ENCODE measurements around the gene COA8.
A peak's percentile ranks its signal among the peaks of the same experiment; 100 is the strongest.

Gene COA8

GRCh38 chr14:103537175-103537990 is 25.4 kb upstream of the COA8 start:
- no peak for DNase-seq

DNA sequence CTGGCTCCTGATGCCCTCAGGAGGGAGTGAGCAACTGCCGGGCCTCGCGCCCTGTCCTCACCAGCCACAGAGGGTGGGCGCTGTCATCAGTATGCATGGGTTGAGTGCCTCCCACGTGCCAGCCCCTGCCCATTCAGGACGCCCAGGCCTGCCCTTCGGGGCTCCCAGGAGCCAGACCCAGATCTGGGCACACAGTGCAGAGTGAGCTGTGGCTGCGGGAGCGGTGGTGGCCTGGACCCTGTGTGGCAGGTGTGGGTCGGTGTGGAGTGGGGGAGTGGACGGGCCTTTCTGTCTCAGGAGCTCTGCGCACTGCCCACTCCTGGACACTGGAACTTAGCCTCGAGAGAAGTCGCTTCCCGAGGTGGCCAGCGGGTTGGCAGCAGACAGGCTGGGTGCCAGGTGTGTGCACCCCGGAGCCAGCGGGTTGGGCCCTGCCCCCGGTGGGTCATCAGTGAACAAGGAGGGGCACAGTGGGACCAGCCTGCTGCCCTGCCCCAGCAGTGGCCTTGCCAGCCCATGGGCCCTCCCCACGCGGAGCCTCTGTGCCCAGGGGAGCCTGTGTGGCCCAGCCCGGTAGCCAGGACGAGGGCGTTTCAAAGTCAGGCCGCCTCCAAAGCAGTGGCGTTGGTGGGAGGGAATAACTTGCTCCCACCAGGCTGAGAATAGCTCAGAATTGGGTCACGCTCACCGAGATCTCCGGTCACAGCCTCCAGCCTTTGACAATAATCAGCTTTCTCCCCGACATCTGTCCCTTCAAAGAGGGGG is 24.3 kb upstream of the COA8 start:
- DNase-seq, result no peak

GRCh38 chr14:103539056-103539825 is 23.5 kb upstream of the COA8 start:
- DNase-seq, result no peak

DNA sequence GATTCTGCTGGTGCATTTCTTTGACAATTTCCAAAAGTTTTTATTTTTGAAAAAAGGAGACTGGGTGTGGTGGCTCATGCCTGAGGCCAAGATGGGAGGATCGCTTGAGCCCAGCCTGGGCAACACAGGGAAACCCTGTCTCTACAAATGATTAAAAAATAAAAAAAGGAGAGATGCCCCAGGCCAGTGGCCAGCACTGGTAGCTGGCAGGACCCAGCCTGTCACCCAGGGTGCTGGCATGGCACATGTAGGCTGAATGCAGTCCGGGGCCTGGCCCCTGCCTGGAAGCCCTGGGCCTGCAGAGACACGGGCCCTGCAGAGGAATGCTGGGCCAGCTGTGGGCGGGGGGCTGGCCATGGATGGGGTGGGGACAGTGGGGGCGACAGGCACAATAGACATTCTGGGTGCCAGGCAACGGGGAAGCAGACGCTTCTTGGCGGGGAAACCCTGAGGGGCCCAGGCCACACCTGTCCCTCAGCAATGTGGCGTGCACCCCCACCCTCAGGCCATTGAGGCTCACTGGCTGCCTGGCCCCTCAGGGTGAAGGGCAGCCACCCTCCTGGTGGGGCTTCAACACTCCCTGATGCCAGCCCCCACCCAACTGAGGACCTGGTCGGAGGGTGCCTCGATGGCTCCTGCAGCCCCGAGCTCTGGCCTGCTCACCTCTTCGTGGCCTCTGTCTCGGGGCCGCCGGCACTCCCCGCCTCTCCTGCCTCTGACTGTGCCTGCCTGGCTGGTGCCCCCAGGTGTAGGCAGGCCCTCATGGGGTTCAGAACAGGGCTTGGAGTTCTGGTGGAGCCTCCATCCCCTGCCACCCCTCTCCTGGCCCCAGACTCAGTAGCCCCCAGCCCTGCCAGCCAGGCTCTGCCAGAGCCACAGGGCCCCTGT is 21.7 kb upstream of the COA8 start:
- no peak for DNase-seq

DNA sequence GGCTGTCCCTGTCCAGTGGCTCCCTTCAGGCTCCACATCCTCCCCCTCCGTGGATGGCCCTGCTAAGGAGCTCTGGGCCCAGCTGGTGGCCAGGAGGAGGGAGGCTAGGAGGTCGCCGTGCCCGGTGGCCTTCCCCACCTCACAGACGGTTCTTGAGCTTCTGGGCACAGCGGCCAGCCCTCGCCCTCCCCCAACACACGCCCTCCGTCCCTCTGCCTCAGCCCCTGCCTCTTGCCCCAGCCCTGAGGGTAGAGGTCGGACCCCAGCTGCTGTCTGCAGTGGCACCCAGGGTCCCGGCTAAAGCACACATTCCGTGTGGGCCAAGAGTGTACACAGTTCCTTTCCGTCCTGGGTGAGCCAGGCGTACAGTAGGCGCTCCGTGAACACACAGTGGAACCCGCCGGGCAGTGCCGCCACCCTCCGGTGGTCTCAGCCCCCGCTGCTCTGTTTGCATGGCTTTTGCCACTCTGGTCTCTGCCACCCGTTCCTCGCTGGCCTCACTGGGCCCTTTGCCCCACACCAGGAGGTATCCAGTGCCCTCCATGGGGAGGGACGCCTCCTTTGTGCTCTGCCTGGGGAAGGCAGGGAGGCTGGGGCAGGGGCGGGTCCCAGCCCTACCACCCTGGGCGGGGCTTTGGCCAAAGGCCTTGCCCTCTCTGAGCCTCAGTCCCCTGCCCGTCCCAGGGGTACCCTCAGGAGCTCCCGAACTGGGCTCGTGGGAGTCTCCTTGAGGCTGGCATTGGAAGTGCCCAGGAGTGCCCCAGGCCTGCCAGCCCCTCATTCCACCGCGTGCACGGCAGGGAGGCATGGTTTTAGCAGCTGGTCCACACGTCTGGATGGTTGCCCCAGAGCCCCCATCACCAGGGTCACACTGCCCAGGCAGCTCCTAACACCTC is 20.8 kb upstream of the COA8 start:
- no peak for DNase-seq

GRCh38 chr14:103542605-103543088 is 20.1 kb upstream of the COA8 start:
- no peak for DNase-seq

DNA sequence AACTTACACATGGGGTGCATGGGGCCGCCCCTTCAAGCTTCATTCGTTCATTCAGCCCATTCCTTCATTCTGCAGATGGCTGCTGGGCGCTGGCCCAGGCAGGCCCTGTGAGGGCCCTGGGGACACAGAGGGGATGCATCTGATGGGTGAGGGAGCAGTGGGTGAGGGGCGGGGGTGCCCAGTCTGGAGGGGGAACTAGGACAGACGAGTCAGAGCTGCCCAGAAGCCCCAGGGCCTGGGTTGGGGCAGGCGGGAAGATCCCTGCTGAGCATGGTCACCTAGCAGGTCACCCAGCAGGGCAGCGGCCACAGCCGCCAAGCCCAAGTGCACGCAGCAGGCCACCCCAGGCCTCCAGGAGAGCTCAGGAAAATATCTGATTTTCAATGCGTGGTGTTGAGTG is 19.6 kb upstream of the COA8 start:
- DNase-seq, result no peak

- DNase-seq, result no peak
Measured at GRCh38 chr14:103543721-103544387, 18.9 kb upstream of the COA8 start.

DNA sequence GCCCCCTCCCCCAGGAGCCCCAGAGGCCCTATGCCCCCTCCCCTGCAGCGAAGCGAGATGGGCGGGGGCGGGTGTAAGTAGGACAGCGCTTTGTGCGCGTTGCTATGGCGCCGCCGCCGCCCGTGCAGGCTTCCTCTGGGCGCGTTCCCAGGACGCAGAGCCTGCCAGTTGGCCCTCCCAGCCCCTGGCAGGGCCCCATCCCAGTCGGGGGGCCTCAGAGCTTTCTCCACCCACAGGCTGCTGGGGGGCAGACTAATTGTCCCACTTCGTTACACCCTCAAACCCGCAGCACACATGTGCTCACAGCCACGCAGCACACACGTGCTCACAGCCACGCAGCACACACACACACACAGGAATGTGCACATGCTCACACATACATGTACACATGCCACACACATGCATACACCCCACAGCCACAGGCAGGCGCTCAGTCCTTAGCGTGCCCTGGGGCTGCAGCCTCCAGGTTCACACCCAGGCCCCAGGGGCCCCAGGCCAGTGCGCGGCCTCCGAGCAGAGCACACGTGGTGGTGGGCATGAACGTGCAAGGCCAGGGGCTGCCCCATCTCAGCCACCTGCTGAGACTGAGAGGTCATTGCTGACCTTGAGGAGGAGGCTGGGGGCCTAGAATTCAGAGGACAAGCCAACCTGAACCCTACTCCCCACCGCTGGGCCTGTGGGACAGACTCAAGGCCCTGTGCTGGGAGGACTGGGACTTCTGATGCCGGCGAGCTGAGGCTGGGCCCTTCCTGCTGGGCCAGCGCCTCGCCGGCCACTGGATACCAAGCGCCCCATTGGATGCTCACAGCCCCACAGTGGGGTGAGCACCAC is 18.2 kb upstream of the COA8 start:
- no peak for DNase-seq

- no peak for DNase-seq
Measured at GRCh38 chr14:103545219-103545914, 17.4 kb upstream of the COA8 start.

DNA sequence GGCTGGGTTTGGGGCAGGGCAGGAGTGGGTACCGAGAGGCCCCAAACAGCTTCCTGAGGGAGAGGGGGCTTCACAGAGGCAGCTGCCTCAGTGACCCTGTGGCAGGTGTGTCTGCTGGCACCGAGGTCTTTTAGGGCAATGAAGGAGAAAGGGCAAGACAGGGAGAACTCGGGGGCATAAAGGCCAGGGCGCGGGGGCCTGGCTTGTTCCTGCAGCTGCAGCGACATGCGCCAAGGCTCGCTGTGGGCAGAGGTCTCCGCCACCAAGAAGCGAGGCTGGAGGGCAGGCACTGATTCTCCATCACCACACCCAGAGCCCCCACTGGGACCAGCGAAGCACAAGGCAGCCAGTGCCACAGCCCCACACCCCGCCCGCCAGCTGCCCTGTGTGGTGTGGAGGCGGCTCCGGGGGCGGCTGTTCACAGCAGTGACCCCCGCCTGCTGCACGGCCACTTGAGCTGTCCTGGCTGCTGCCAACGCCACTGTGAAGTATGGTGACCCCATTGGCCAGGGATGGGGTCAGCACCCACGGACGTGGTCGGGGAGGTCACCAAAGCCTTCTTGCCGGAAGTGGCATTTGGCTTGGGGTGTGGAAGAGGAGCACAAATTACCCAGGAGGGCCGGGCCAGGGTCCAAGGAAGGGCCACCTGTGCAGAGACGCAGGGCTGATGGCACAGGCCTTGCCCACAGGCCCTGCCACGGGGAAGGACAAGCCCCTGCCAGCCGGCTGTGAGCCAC is 16.7 kb upstream of the COA8 start:
- DNase-seq, result no peak

- peak; percentile 37 for DNase-seq
Measured at GRCh38 chr14:103546652-103547454, 15.9 kb upstream of the COA8 start.

- no peak for DNase-seq
Measured at GRCh38 chr14:103547455-103547940, 15.3 kb upstream of the COA8 start.

DNA sequence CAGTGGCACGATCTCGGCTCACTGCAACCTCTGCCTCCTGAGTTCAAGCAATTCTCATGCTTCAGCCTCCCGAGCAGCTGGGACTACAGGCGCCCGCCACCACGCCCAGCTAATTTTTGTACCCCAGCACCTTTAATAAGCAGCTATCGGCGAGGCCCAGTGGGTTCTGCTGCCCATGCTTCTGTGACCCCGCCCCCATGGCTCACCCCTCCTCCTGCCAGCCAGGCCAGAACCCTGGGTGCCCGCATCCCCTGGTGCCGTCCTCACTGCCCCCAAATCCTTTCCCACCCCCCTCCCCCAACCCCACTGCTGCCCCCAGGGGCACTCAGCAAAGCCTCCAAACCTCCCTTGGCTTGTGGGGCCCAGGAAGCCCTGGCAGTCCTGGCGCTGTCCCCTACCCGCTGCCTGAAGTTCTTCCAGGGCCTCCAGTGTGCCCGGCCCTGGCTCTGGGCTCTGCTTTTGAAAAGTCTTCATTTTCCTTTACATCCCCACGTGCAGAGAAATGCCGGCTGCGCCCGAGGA is 14.8 kb upstream of the COA8 start:
- no peak for DNase-seq

DNA sequence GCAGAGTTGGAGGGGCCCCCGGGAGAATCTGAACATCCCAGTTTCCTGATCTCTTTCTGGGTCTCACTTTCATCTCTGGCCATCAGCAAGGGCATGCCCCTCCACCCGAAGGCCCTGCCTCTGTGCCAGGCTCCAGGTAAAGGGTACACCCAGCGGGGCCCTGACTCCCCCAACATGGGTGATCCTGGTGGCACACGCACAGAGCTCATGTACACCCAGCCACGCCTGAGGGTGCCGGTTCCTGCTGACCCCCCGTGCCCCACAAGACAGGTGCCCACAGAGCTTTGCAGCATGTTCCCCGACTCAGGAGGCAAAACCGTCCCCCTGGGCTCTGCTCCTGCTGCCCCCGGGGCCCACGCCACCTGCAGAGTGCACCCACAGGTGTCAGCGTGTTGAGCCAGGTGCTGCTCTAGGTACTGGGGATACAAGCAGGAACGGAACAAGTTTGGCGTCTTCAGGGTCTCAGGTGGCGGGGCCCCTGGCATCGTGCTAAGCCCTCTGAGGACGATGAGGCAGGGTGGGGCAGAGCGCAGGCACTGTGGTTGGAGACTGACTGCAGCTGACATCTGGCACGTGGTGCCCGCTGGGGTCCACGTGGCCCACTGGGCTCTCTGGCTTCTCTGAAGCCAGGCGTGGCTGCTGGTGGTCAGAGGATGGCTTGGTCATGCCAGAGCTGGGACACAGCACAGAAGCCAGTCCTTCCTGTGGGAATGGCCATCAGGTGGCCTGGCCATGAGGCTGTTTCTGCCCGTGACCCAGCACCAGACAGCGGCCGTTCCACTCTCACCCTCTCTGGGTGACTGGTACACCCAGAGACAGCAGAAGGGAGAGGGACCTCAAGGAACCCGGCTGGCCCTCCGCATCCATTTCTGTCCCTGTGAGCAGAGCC is 14.1 kb upstream of the COA8 start:
- DNase-seq, result no peak
